HG03460 (cell line): Measurements from ENCODE around the gene LILRA5.
"Not testable (repeated sequence)": the region's sequence is repeated elsewhere in the genome, so short reads cannot be mapped to it uniquely, and the experiment has no call there.

Source experiments
- ATAC-seq: cut with Tn5 transposase; IDR thresholded peaks from one replicate; pipeline ENCODE4 v1.9.1; 2021; ENCODE audit not compliant: unreplicated experiment

Gene LILRA5

DNA sequence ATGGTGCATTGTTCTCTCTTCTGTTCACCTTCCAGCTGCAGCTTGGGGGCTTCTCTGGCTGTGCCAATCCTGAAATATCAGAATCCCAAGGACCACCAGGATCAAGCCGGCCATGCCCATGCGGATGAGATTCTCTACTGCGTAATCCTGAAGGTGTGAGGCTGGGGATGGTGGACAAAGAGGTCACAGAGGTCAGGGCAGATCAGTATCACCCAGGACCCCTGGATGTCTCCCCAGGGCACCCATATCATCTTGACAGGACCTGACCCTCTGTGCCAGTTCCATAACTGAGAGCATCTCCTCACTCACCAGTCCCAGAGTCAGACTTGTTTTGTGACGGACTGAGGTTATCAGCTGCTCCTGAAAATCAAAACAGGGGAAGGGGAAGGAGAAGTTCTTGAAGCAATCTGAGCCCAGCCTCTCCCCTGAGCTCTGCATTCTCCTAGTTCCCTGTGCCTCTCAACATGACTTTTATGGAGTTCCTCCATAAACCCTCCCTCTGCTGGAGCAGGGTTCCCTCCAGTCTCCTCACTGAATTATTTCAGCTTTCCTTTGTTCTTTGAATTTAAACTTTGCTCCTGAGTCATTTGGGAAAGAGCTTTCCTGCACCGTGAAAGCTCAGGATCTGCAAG is 5.5 kb downstream of the LILRA5 start:
- ATAC-seq, result no peak

DNA sequence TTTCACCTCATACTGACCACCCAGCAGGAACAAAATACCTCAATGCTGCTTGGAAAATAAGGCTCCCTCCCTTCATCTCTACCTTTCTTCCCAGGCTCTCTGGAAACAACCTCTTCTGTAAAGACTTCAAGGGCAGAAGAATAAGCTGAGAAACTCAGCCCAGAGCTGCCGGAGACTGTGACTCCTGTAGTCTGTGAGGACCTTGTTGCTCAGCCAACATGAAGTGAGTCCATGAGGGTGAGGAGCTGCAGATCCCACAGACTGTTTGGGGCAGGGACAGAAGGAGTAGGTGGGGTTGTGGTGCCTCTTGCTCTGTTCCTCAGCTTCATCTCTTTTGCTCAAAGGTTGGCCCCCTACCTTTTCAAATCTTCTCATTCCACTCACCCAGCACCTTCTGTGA is 7.8 kb downstream of the LILRA5 start:
- no peak for ATAC-seq

DNA sequence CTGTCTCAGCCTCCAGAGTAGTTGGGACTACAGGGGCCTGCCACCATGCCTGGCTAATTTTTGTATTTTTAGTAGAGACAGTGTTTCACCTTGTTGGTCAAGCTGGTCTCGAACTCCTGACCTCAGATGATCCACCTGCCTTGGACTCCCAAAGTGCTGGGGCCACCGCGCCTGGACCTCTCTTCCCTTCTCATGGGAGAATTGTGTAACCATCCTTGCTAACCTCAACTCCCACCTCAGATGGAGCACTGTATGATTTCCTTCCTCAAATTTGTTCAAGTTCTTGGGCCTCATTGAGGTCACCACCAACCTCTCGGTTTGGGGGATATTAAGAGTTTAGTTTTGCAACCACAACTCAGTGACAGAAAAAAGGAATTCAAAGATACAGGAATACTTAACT is 10.7 kb downstream of the LILRA5 start:
- ATAC-seq, result no peak

DNA sequence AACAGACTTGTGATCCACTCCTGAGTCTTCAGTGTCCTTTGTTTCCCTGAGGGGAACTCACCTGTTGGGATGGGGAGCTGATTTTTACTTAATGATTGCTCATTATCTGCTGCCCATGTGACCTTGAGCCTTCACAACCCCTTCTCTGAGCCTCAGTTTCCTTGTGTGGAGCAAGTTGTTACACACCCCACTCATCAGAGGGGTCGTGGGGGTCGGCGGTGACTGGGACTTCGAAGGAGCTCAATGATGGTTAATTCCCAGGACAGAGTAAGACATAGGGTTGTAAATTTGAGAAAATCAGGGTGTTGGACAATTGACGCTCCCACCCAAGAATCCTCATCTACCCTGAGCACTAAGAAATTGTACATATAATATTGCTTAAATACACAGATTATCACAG is 13.5 kb downstream of the LILRA5 start:
- ATAC-seq, result no peak

DNA sequence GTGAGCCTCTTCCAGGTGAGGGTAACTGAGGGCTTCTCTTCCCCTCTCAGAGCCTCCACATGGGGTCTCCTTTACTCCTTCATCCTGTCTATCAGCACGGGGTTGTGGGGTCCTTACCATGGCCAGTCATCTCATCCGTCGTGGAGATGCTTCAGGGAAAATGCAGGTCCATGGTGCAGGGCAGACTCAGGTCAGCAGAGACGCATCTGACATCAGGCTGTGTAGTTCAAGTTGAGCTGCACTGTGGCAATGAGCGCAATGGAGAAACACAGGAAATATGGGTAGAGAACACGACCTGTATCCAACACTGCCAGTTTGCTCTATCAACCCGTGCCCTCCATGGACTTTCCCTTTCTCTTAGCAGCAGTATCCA is 13.9 kb downstream of the LILRA5 start:
- ATAC-seq, result no peak

DNA sequence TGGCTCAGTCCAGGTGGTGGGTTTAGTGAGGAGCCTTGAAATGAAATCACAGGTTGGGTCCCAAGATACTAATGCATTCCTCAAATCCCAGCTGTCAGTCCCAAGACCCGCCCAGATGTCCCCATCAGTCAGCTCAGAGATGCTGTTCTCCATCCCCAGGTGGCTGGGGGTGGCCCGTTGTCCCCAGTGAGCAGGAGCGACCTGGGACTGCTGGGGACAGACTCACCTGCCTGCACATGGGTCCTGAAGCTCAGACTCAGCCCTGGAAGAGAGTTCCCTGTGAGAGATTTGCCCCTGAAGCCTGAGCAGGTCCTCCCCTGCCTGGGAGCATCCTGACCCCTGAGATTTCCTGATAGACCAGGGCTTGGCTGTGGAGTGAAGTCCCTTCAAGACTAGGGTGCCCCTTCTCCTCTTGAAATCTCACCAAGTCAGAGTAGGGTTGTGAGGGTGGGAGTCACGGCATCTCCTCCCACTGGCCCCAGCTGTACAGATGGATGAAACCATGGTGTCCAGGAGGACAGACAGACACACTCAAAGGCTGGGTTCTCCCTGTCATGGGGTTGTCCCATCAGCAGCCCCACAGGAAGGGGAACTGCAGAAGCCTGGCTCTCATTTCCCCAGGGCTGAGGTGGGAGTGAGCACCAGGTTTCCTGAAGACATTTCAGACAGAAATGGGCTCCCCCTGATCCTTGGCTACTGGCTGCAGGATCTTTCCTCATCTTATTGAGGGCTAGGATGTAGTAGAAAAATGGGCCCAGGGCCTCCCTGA is 14.4 kb downstream of the LILRA5 start:
- ATAC-seq, result no peak

DNA sequence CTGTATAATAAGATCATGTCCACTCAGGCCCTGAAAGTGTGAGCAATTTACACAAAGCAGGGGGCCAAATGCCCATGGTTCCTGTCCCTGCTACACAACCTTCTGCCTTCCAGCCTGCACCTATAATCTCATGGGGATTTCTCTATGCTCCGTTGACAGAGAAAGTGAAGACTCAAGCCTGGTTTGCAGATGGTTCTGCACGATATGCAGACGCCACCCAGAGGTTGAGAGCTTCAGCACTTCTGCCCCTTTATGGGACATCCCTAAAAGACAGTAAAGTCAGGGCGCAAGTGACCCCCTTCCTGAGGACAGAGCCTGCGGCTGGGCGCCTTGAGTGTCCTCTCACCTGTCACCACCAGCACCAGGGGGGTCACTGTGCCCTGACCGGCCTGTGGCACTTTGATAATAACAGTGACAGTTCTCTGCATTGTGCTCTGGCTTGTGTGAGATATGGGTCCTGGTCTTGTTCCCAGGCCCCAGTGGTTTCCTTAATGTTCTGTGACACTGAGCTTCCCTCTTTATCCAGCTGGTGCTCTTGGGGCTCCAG is 15.1 kb downstream of the LILRA5 start:
- ATAC-seq, result no peak

DNA sequence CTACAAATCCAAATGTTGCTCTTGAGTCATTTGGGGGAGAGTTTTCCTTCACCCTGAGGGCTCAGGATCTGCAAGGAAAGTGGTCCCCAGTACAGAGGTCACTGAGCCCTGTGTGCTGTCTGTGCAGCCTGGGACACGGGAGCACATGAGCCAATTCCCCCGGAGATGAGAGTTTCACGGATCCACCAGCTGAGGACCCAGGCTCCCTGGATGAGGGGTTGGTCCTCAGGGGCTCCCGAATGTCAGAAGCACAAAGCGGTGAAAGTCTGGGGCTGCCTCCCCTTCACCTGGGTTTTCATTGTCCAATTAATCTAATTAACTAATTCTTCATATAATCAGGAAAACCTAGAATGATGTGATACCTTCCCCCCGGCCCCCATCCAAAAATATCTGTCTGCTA is 18.4 kb downstream of the LILRA5 start:
- ATAC-seq, result no peak

DNA sequence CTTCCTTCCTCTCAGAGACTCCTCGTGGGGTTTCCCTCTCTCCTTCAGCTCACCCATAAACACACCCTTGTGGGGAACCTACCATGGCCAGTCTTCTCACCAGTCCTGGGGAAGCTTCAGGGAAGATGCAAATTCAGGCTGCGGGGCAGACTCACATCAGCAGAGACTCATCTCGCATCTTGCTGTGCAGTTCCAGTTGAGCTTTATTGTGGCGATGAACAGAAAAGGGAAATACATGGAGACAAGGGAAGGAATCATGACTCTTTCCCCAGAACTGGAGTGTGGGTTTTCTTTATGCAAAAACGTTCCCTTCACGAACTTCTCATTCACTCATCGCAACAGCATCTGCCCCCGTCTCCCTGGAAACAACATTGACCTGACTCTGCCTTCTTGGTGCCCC is 23.8 kb downstream of the LILRA5 start:
- ATAC-seq, result not testable (repeated sequence)

DNA sequence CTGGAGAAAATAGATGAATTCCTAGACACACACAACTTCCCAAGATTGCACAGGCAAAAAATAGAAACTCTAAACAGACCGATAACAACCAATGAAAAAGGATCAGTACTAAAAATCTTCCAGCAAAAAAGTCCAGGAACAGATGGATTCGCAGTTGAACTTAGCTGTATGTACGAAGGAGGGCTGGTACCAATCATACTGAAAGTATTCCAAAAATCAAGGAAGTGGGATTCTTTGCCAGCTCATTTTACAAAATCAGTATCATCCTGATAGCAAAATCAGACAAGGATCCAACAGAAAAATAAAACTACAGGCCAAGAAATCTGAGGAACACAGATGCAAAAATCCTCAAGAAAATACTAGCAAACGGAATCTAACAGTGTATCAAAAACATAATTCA is 25.5 kb downstream of the LILRA5 start:
- no peak for ATAC-seq

DNA sequence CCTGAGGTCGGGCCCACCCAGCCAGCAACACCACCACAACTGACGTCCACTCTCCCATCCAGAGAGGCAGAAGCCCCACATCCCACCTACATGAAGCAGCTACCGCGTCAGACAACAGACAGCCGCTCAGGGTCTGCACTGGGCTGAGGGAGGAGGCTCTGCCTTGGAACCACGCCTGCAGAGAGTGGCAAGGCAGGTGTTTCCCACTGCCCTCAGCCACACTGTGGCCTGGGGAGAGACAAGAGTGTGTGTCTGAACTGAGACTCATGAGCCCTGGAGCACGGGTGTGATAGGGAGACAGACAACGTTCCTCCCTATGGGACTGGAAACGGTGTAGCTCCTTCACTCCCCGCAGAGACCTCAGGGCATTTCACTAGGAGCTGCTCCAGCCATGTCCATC is 26.7 kb downstream of the LILRA5 start:
- ATAC-seq, result not testable (repeated sequence)

DNA sequence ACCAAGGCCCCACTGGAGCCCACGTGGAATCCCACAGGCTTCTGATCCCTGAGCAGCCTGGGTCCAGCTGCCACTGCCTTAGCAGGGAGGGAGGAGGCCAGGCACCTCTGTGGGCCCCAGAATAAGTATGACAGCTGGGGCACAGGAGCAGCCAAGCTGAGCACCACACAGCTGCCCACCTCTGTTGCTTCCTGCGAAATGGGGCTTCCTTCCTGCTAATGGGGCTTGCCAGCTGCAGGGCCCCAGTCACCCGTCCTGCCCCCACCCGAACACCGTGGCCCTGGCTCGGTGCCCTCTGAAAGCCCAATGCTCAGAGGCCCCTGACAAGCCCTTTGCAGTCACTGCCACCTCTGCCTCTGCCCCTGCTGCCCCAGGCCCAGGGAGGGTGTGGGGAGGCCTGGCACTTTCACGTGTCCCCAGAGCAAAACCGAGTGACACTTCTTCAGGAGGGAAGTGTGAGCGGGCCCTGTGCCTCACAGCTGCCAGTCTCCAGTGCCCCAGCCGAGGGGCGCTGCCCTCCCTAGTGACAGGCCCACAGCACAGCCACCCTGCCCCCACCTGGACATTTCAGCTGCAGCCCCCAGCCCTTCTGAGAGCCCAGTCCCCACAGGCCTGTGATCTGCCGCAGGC is 27.4 kb downstream of the LILRA5 start:
- ATAC-seq, result not testable (repeated sequence)

DNA sequence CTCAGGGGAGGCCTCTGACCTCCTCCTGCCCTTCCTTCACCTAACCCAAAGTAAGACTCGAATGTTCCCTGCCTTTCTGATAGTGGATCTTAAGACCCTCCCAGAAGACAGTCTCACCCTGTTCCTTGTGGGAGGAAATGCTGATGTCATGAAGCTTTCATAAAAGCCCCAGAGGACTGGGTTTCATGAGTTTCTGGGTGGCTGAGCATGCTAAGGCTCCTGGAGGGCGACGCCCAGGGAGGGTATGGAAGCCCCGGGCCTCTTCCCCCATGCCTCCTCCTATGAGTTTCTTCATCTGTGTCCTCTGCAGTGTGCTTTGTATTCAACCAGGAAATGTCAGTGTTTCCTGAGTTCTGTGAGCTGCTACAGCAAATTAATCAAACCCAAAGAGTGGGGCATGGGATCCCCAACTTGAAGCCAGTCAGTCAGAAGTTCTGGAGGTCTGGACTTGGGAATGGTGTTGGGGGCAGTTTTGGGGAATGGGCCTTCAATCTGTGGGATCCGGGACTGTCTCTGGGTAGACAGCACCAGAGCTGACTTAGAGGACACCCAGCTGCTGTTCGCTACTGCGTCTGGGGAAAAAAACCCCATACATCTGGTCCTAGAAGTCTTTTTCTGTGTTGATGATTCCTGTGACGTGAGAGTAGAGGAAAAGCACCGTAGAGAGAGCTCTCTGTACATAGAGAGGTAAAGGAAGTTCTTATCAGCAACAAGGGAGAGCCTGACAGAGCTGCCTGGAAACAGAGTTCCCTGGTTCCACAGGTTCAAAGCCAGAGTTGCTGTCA is 30.1 kb downstream of the LILRA5 start:
- ATAC-seq, result no peak

DNA sequence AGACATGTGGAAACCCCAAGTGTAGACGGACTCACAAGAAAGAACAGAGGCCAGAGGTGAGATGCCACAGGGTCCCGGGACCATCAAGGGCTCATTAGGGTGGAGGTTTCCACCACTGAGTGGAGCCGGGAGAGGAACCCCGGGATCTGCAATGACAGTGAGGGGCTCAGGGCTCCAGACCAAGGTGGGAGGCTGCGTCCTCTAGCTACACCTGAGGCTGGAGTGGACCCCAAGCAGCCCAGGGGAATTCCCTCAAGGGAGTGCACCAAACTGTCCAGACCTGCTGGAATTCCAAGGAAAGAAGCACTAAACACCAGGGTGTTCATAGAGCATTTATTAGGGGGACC is 31.3 kb downstream of the LILRA5 start:
- not testable (repeated sequence) for ATAC-seq

DNA sequence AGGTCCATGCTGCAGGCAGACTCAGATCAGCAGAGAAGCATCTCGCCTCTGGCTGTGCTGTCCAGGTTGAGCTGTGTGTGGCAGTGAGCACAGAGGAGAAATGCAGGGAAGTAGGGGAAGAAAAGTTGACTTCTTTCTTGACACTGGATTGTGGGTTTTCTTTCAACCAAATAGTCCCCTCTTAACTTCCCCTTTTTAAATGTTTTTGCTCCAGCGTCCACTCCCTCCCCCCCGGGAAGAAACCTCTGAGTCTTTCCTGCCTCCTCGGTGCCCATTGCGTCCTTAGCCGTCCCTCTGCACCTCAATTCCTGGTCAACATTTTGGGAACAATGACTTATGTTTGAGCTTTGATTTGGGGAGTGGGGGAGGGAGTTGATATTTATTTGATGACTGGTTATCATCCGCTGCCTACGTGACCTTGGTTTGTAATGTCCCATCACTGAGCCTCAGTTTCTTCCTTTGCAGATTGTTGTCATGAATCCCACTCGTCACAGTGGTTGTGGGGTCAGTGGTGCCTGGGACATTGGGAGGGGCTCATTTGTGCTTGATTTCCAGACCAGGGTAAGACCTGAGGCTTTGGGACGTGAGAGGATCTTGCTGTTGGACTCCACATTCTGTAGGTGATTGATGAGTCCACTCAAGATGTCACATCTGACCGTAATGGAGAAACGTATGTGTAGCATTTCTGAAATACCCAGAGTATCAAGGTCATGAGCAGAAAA is 31.8 kb downstream of the LILRA5 start, which contains the start of gene LILRB2:
Gene LILRB2, minus strand, starts transcription at position 104 of the 722 bp plus-strand sequence. CDS start 614 bp downstream, outside the sequence.
- ATAC-seq, result no peak

DNA sequence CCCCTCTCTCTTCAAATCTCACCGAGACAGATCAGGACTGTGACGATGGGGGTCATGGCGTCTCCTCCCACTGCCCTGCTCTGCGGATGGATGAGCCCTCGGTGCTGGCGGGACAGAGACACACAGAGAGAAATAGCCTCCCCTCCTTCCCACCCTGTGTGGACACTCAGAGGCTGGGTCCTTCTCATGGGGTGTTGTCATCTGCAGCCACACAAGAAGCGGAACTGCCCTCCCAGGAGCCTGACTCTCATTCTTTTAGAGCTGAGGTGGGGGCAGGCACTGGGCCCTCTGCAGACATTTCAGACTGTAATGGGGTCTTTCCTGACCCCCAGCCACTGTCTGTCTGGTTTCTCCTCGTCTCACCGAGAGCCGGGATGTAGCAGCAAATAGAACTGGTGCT is 32.5 kb downstream of the LILRA5 start:
- not testable (repeated sequence) for ATAC-seq

DNA sequence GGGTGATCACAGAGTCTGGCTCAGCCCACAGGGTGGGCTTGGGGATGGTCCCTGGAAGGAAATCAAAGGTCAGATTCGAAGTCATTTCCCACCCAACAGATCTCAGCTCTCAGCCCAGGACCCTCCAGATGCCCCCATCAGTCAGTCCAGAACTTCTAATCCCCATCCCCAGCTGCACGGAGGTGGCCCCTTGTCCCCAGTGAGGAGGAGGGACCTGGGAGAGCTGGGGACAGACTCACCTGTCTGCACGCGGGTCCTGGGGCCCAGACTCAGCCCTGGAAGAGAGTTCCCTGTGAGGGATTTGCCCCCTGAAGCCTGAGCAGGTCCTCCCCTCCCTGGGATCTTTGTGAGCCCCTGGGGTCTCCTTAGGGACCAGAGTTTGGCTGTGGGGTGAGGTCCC is 32.9 kb downstream of the LILRA5 start:
- not testable (repeated sequence) for ATAC-seq

DNA sequence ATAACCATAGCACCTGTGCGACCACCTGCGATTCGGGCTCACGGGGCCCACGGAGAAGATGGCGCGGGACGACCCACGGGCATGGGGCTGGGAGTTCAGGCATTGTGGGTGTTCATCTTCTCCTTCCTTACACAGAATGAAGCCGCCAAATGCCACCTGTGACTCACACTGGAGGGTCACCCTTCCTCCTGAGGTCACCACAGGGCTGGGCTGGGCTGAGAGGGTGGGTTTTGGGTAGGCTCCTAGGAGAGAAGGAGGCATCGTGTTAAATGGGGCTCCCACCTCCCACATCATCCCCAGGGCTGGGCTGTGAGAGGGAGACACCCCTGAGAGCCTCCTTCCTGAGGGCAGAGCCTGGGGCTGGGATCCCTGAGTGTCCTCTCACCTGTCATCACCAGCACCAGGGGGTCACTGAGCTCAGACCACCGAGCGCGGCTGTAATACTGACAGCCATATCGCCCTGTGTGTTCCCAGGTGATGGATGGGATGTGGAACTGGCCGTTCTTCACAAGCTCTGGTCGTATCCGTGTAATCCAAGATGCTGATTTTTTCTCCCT is 33.5 kb downstream of the LILRA5 start:
- ATAC-seq, result no peak

DNA sequence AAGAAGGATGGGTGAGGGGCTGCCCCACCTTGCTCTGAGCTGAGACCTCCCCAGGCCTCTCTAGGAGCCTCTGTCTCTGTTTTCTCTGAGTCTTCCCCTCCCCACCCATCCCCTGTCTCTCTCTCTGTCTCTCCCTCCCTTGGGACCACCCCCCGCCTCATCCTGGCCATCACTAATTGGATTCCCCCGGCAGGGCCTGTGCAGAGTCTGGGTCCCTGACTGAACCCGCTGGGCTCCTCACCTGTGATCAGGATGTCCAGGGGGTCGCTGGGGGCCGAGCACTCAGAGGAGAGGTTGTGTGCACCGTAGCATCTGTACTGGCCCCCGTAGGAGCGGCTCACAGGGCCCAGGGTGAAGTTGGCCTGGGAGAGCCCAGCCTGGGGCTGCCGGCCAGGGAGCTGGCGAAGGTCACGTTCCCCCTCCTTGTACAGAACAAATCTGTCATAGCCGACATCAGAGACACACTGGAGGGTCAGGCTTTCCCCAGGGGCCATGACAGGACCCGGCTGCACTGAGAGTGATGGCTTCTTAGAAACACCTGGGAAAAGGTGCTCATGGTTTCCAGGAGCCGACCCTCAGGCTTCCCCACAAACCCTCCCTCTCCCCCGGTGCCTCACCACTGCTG is 34.3 kb downstream of the LILRA5 start:
- ATAC-seq, result not testable (repeated sequence)

DNA sequence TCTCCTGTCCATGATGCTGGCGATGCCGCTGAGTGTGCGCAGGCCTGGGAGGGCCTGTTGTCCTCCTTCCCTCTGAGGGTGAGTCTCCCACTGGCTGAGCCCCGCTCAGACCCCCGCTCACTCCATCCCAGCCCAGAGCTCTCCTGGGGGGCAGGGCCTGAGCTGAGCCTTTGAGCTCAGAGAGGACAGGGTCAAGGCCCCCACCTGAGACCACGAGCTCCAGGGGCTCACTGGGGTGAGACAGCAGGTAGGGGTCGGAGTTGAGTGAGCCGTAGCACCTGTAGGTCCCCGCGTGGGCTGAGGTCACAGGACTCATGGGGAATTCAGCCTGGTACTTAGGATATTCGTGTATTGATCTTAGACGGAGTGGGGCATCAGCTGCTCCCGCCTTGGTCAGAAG is 34.9 kb downstream of the LILRA5 start:
- not testable (repeated sequence) for ATAC-seq
